HG03039 (cell line): Measurements from ENCODE around the gene PGA4.
"Not testable (repeated sequence)": the region's sequence is repeated elsewhere in the genome, so short reads cannot be mapped to it uniquely, and the experiment has no call there.

Source experiments
- ATAC-seq: cut with Tn5 transposase; IDR thresholded peaks from one replicate; pipeline ENCODE4 v1.9.1; 2021; ENCODE audit warnings: mild to moderate bottlenecking, moderate library complexity; ENCODE audit not compliant: unreplicated experiment

PGA4 gene

DNA sequence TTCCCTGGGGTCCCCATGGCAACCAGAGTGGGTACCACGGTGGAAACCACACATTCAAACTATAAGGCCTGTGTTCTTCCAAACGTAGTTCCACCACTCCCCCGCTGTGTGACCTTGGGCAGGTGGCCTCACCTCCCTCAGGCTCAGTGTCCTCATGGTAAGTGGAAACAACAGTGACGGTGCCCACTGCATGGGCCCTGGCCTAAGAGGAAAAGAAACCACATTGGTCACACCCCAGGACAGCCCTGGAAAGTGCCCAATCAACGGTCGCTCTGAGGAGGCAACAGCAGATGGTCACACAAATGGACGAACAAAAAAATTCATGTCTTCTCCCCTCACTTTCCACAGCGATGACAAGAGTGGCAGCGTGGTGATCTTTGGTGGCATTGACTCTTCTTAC is 25.9 kb downstream of the PGA4 start:
- ATAC-seq, result not testable (repeated sequence)

DNA sequence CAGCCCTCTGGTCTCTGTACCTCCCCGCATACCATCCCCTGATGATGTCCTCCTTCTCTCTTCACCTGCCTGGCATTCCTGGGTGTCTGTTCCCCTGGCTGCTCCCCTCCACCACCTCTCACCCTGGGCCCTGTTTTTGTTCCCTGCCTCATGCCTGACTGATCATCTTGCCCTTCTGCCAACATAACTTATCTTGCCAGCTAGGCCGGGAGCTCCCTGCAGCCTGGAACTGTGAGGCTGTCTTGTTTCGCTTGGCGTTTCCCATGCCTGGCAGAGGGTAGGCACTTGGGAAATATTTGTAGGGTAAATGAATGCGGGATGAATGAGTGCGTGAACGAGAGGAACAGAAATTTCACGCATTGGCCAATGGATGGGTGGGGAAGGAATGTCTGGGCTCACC is 27.1 kb downstream of the PGA4 start:
- not testable (repeated sequence) for ATAC-seq

DNA sequence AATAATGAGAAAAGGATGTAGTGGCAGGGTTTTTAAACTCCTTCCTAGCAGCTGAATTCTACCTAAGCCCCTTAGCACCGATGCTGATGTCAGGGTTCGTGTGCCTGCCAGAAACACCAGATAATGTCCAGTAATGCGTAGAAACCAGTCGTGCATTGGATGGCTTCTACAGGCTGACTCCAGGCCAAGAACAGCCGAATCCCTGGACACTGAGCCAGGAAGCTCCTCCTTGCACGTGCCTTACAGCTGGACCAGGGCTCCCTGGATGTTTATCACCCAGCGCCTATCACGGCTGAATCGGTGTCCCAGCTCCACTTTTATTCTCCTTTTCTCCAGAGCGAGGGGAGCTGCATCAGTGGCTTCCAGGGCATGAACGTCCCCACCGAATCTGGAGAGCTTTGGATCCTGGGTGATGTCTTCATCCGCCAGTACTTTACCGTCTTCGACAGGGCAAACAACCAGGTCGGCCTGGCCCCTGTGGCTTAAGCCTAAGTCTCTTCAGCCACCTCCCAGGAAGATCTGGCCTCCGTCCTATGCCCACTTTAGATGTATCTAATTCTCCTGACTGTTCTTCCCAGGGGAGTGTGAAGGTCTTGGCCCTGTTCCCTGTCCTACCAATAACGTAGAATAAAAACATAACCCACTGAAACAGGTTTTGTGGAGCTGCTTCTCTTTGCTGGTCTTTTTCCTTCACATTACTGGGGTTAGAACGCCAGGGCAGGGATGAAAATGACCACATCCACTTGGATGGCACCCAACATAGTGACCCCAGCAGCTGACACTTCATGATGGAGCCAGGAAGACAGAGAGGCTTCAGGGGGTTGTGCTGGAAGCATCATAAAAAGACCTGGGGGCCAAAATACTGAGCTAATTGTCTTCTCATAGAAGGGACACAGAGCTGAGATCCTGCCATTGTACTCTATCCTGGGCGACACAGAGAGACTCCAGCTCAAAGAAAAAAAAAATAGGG is 28.9 kb downstream of the PGA4 start:
- not testable (repeated sequence) for ATAC-seq

DNA sequence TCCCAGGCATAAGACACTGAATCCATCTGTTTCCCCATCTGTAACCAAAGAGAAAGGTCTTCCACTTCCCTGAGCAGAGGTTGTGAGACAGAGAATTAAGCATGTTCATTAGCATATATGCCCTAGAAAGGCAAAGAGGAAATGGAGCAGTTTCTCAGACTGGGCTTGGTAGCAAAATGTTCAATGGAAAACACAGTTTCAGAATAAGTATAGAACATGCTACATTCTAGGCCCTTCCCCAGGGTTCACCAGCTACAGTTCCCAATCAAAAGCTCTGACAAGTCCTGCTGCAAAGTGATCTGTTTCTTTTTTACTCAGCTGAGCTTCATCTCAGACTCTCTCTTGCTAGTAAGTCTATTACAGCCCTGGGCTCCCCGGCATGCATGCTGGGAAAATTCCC is 30.2 kb downstream of the PGA4 start:
- not testable (repeated sequence) for ATAC-seq

DNA sequence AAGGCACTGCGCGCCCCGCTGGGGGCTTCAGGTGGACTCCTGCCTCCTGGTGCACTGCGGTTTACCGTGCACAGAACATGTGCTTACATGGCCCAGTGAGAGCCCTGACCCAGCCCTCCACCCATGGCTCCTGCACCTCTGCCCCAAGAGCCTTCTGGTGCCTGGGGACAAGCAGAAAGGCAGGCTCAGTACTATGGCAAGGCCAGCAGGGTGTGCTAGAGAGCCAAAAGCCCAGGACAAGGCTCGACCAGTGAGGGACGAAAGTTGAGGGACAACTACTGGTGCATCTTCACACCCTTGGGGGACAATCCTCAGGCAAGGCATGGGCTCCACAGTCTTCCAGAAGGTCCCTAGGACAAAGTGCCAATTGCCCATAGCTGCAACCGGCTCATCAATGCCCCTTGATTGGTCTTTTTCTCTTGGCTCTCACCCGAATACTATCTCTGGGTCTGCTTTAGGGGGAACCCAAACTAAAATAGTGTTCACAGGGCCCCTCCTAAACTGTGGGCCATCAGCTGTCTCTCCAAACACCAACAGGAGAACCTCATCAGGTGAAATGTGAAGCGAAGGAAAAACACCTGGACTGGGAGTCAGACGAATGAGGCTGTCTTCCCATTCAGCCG is 32.4 kb downstream of the PGA4 start:
- no peak for ATAC-seq

DNA sequence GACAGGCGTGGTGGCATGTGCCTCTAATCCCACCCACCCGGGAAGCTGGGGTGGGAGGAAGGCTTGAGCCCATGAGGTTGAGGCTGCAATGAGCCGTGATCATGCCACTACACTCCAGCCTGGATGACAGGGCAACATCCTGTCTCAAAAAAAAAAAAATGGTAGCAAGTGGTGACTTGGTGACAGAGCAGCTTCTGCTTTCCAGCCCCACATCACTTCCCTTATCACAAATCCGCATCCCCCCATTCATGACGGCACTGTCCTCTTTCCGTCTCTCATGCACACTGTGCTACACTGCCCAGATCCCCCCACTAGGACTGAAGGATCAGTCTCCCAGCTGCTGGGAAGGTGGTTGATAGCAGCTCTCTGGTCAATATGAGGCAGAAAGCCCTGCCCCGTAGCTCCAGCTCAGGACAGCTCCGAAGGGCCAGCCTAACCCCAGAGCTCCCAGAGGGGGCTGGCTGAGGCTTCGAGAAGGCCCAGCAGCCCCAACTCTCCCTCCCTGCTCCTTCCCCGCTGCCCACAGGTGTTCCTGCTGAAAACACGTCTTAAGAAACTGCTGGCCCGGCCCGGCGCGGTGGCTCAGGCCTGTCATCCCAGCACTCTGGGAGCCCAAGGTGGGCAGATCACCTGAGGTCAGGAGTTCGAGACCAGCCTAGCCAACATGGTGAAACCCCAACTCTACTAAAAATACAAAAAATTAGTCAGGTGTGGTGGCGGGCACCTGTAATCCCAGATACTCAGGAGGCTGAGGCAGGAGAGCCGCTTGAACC is 34.7 kb downstream of the PGA4 start:
- ATAC-seq, result no peak

DNA sequence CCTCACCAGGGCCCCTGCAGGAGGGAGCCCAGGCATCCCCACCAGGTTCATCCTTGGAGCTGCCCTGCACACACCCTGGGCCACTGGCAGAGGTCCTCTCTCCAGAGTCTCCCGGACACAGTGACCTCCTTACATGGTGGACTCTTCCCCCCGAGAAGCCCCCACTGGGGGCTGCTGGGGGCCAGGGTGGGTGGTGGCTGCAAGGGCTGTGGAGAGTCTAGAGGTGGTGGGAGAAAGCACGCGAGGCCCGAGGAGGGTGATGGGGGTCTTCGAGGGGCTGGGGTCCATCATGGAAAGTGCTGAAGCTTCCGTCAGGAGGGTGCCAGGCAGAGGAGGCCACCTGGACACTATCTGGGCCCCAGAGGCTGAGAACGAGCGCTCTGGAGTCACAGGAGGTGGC is 36.4 kb downstream of the PGA4 start:
- no peak for ATAC-seq

DNA sequence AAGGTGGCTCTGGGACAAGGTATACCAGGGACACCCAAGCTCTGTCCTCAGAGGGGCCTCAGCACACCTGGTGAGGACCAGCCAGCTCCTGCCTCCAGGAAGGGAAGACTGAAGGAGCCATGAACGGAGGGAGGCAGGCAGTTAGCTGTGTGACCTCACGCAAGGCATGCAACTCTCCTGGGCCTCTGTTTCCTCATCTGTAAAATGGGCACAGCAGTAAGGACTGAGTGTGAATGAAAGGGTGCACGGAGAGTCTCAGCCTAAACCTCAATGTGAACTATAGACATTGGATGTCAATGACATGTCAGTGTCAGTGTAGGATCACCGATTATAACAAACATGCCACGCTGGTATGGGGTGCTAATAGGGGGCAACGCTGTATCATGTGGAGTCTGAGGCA is 37.2 kb downstream of the PGA4 start:
- no peak for ATAC-seq

DNA sequence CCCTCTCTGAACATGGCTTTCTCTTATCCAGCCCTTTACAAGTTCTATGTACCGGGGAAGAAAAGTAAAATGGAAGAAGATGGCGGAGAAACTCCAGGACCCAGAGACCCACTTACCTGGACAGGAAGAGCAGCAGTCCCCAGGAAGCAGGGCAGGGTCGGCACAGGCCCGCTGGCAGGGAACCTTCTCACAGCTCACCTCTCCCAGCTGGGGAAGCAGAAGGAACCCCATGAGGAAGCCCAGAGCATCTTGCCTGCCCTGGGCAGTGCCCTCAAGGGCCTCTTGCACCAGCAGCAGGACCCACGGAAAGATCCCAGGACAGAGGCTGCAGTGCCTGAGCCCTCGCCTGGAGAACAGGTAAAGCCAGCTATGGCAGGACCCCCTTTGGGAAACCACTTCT is 42.2 kb downstream of the PGA4 start:
- ATAC-seq, result no peak

DNA sequence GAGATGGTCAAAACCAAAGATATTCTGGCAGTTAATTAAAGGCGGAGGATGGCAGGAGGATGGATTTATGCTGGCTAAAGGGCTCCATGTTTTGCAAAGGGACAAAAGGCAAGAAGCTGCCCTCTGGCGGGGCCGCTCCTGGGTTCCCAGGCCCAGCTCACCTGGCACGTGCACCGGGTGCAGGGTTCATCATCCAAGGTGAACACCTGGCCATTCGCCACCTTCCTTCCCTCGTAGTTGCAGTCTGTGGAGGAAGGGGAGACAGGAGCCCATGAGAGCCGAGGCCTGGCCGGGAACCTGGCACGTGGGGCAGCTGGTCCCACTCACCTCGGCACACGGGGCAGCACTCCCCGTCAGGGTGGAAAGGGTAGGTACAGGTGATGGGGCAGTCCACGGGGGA is 42.6 kb downstream of the PGA4 start:
- no peak for ATAC-seq

DNA sequence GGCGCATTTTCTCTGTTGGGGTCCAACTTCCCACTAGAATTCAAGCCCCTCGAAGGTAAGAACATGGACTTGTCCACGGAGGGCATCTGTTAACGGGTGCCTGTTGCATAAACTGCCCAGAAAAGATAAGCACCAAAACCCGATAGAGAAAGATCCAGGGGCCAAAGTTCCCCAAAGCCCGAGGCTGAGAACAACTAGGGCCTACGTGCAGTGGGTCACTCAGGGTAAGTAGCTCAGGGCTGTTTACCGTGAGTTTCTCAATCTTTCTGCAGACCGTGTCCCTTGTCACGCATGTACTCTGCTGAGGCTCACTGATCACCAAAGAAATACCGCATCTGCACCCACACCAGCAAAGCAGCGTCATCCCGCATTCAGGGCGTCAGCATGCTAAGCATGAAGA is 43.2 kb downstream of the PGA4 start:
- ATAC-seq, result no peak

DNA sequence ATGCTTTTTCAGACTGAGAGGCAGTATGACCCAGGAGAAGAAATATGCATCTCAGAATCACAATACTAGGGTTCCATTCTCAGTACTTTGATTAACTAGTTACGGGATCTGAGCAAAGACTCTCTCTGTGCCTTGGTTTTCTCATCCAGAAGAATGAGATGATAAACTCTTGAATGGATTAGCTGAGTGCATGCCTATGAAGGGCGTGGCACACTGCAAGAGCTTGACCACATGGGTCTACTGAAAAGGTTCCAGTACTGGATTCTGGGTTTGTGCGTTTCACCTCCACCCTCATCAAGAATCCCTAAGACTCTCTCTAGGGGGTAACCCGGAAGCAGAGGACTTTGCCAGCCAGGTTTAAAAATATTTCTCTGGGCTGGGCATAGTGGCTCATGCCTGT is 44.5 kb downstream of the PGA4 start:
- no peak for ATAC-seq

DNA sequence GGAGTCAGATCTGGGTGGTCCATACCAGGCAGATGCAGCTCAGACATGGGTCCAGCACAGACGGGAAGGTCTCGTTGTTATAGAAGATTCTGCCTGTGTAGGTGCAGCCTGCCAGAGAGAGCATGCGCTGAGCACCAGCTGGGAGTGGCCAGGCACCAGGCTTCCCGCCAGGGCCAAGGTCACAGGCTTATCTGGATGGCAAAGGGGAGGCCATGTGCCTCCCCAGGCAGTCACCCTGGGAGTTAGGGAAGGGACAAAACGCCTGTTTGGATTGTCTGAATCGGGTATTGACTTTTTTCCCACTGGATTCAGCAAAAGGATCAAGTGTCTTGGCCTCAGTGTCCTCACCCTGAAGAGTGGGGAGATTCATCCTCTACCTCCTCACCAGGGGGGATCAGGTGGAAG is 45.3 kb downstream of the PGA4 start:
- ATAC-seq, result no peak

DNA sequence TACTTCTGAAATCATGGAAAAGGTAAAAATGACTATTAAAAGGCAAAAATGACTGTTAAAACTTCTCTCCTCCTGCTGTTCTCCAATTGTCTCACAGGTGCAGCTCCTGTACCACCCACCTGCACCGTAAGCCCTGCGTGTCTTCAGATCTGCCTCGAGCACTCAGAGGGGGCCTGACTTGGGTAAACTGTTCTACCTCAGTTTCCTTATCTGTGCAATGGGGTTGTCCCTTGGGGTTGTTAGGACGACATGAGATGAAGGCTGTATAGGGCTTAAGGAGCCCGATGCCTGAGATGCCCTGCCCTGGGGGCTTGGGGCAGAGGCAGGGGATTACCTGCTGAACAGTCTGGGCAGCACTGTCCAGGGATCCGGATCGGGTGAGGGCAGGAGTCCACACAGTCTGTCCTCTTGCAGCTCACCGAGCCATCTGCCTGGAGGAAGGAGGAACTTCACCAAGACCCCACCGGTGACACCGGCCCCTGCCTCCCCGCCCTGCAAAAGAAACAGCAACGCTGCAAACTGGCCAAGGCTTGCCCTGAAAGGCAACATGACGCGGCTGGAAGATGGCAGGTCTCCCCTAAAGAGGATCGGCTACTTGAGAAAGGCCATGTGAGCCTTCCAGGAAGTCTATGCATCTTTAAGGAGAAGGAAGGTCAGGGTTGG is 46.6 kb downstream of the PGA4 start:
- no peak for ATAC-seq

DNA sequence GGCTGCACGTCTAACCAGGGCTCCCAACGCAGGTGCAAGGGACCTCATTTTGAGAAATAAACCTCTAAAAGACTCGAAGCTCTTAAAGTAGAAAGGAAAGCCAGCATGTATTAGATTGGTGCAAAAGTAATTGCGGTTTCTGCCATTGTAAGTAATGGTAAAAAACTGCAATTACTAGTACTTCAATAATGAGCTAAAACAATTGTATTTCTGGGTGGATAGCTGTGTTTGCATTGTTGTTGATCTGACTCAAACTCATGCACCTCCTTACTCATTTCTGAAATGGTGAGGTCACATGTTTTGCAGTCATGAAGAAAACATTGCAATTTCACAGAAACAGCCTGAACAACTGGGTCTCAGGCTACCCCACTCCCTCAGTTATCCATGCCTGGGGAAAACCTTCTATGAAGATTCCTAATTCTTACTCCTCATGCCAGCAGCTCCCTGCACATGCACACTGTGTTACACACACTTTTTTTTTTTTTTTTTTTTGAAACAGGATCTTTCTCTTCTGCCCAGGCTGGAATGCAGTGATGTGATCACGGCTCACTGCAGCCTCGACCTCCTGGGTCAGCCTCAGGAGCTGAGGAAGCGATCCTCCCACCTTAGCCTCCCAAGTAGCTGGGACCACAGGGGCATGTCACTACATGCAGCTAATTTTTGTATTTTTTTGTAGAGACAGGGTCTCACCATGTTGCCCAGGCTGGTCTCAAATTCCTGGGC is 48.4 kb downstream of the PGA4 start:
- ATAC-seq, result no peak

DNA sequence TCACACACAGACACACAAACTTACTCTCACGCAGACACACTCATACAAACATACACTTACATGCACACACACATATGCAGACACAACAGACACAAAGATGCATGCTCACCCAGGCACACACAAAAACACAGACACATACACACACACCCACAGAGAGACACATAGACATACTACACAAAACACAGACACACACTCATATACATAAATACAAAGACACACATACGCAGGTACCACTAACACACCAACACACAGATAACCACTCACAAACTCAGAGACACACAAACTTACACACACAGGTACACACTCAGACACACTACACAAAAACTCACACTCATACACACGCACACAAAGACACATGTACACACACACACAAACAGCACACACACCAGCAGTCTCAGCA is 50.6 kb downstream of the PGA4 start:
- ATAC-seq, result no peak

DNA sequence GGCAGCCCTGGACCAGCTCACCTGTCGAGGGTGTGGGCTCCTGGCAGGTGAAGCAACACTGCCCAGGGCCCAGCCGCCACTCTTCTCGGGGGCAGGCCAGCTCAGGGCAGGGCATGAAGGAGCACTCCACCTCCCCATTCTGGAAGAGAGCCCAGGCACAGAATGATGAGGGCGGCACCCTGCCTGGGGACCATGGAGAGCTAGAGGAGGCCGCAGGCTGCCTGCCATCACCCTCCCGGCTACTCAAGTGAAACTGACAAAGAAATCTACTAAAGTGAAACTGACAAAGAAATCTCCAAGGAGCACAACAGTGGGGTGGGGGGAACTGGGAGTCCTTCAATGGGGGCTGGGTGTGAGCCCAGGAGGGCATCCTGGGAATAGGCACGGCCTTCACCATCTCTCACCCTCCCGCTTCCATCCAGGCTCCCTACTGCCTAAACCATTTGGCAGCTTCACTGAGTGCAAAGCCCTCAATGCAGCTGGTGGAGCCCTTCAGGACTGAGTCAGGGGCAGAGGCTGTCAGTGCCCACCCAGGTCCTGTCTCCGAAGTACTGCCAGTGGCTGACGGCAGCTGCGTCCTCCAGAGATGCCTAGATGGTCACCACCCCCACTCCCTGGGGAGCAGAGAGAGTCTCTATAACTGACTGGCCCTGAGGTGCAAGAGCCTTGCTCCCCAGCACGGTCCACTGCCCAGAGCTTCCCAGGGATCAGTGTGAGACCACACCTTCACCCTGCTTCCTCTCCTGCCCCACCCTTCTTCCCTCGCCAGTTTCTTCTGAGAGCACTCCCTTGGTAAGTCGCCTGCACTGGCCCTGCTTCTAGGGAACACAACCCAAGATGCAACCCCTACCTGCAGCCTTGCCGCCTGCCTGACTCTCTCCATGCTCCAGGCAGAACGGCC is 51.3 kb downstream of the PGA4 start:
- no peak for ATAC-seq

DNA sequence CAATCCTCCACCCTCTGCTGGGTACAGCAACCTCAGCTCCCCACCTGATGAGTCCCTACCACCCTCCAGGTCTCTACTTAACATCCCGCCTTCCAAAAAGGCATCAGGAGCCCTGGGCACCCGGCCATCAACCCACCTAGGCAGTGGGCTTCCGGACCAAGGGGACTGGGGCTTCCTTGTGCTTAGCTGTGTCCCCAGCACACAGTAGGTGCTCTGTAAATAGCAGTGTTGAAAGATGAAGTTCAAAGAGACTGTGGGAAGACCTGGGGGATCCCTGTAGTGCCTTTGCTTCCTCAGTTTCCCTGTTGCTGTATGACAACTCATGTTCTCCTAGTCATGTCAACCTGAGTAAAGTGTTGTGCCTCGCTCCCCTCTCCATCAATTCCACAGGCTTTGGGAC is 51.9 kb downstream of the PGA4 start:
- no peak for ATAC-seq

DNA sequence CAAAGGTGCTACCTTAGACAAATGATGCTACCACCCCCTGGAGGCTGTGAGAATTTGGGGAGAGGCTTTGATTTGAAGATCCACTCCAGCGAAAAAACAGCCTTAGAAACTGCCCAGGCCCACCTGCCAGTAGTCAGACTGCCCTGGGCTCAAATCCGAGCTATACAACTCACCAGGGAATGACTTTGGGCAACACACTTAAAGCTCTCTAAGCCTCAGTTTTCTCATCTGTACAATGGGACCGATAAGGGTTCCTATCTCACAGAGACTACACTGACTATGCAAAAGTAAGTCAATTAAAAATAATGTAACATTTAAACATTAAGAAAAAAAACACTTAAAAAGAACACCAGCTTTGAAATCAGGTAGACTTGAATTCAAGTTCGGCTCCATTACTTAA is 53.0 kb downstream of the PGA4 start:
- ATAC-seq, result no peak
